RWPE1 (cell line): ENCODE measurements around the gene CDKL1.

ENCODE experiments used
- CTCF ChIA-PET: fragments of 350-600 bp; sonication (Branson Sonifier 250); formaldehyde crosslinking; extraction: SDS; loops from one replicate; lab custom pipeline; 2021; lab: Yijun Ruan, JAX
- POLR2A ChIA-PET: fragments of 400-600 bp; formaldehyde crosslinking; extraction: SDS; loops from one replicate; lab custom pipeline; 2020; ENCODE audit warnings: antibody characterized with exemption; ENCODE audit not compliant: low non-redundant PET; lab: Yijun Ruan, JAX
- DNase-seq: peaks from one replicate; pipeline ENCODE4 v3.0.0; 2012; ENCODE audit warnings: low spot score
- H3K27ac ChIP-seq: fragments of 450-650 bp; 2 replicates; pipeline ENCODE4 v1.5.1; 2017
- CTCF ChIP-seq: fragments of 450-650 bp; conservative IDR thresholded peaks from 2 replicates; pipeline ENCODE4 v1.5.1; 2017; ENCODE audit warnings: low read depth, mild to moderate bottlenecking

The CDKL1 gene

GRCh38 chr14:50345846-50346422 is 50.7 kb downstream of the CDKL1 start:
- no peak for TF ChIP-seq CTCF
- CTCF ChIA-PET: no interaction called here
- POLR2A ChIA-PET: no interaction called here
- no peak overlapping the region for H3K27ac ChIP-seq
- DNase-seq: no peak

- no peak overlapping the region for H3K27ac ChIP-seq
- ChIA-PET CTCF (no interaction called here), POLR2A (no interaction called here)
- no peak for DNase-seq
- no peak for TF ChIP-seq CTCF
These were observed 51.7 kb downstream of the CDKL1 start for GRCh38 chr14:50344876-50345563.

- no peak for TF ChIP-seq CTCF
- no peak overlapping the region for H3K27ac ChIP-seq
- POLR2A ChIA-PET: no interaction called here
- CTCF ChIA-PET: interaction anchor here (0.6 kb wide), 1 partner anchor 41 kb away, joined by 3 read pairs; no protein-coding TSS in a partner anchor
- DNase-seq: no peak
These were observed 52.4 kb downstream of the CDKL1 start for GRCh38 chr14:50344116-50344775.

GRCh38 chr14:50343434-50343833 is 53.2 kb downstream of the CDKL1 start:
- DNase-seq: no peak
- TF ChIP-seq CTCF: no peak
- ChIA-PET CTCF (interaction anchor here (0.6 kb wide), 3 partner anchors 42 to 156 kb away, joined by 3 to 5 read pairs (median 3); no protein-coding TSS in a partner anchor), POLR2A (no interaction called here)
- H3K27ac ChIP-seq: no peak overlapping the region

GRCh38 chr14:50342221-50343078 is 54.2 kb downstream of the CDKL1 start:
- H3K27ac ChIP-seq: peak overlapping the region; percentile 64
- peak; percentile 65 for TF ChIP-seq CTCF
- peak; percentile 67 for DNase-seq
- ChIA-PET POLR2A (no interaction called here), CTCF (interaction anchor here (0.5 to 1.5 kb wide), 8 partner anchors 13 to 172 kb away, joined by 3 to 5 read pairs (median 3); partner anchors contain the start of gene CDKL1)

GRCh38 chr14:50340963-50341362 is 55.7 kb downstream of the CDKL1 start:
- TF ChIP-seq CTCF: no peak
- POLR2A ChIA-PET: no interaction called here
- CTCF ChIA-PET: no interaction called here
- H3K27ac ChIP-seq: no peak overlapping the region
- no peak for DNase-seq
